Measurements from ENCODE around the gene KRTAP12-2. TPM values are rescaled to one million over a fixed set of nuclear protein-coding genes. Genes with fewer than 3 reads are reported as not detected.

The KRTAP12-2 gene
- total RNA-seq, 1 donor from 2014 or later = not detected

DNA sequence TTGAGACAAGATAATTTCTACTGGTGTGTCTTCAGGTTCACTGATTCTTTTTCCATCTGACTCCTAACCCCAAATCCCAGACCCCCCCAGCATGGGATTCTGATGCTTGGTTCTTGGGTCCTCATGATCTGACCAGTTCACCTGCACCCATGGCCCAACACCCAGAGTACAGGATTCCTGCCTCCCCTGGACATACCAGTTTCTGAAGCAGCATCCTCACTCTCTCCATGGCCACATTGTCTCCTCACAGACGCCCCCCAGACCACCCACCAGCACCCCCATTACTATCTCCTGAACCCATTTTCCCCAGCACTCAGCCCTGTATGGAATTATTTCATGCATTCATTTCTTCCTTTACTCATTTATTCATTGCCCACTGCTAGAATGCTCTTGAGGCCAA, 9.9 kb downstream of the KRTAP12-2 start:
- H3K36me3 Mint-ChIP-seq (ENCODE audit: low read depth) = peaks cover 2% of the 10 kb centered on the region
- H3K4me3 Mint-ChIP-seq = no peak overlapping the region
- H3K4me1 Mint-ChIP-seq = peaks cover 13% of the 10 kb centered on the region
- DNase-seq (ENCODE audit: low read depth, low spot score) = no peak
- peaks cover 6% of the 10 kb centered on the region for H3K9me3 Mint-ChIP-seq
- no peak overlapping the region for H3K27ac Mint-ChIP-seq (ENCODE audit: unreplicated experiment)
- H3K27me3 Mint-ChIP-seq (ENCODE audit: low read depth) = no peaks in the 10 kb centered on the region
- TF ChIP-seq, protein P1, sequence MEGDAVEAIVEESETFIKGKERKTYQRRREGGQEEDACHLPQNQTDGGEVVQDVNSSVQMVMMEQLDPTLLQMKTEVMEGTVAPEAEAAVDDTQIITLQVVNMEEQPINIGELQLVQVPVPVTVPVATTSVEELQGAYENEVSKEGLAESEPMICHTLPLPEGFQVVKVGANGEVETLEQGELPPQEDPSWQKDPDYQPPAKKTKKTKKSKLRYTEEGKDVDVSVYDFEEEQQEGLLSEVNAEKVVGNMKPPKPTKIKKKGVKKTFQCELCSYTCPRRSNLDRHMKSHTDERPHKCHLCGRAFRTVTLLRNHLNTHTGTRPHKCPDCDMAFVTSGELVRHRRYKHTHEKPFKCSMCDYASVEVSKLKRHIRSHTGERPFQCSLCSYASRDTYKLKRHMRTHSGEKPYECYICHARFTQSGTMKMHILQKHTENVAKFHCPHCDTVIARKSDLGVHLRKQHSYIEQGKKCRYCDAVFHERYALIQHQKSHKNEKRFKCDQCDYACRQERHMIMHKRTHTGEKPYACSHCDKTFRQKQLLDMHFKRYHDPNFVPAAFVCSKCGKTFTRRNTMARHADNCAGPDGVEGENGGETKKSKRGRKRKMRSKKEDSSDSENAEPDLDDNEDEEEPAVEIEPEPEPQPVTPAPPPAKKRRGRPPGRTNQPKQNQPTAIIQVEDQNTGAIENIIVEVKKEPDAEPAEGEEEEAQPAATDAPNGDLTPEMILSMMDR (conservative IDR thresholded peaks at IDR 0.05) = no peak

- H3K27me3 Mint-ChIP-seq (ENCODE audit: low read depth) = no peaks in the 10 kb centered on the region
- no peaks in the 10 kb centered on the region for H3K36me3 Mint-ChIP-seq (ENCODE audit: low read depth)
- no peak within 1 kb of the TSS for H3K4me3 Mint-ChIP-seq
- no peak for DNase-seq (ENCODE audit: low read depth, low spot score)
- peaks cover 2% of the 10 kb centered on the region for H3K9me3 Mint-ChIP-seq
- TF ChIP-seq, protein P1 (conservative IDR thresholded peaks at IDR 0.05) = no peak
- no peak within 1 kb of the TSS for H3K27ac Mint-ChIP-seq (ENCODE audit: unreplicated experiment)
- peaks cover 8% of the 10 kb centered on the region for H3K4me1 Mint-ChIP-seq
These were observed 12.1 kb downstream of the KRTAP12-2 start, which contains the start of gene KRTAP12-4 for GRCh38 chr21:44654576-44655175. KRTAP12-4 (minus strand) TSS chr21:44654659; CDS start chr21:44654614, 45 bp downstream.

- Mint-ChIP-seq H3K36me3 (ENCODE audit: low read depth) (no peaks in the 10 kb centered on the region), H3K4me3 (no peak overlapping the region), H3K27ac (ENCODE audit: unreplicated experiment) (no peak overlapping the region), H3K4me1 (peaks cover 4% of the 10 kb centered on the region), H3K9me3 (peaks cover 2% of the 10 kb centered on the region), H3K27me3 (ENCODE audit: low read depth) (no peaks in the 10 kb centered on the region)
- TF ChIP-seq, protein P1 (conservative IDR thresholded peaks at IDR 0.05) = no peak
- DNase-seq (ENCODE audit: low read depth, low spot score) = no peak
These were observed 12.8 kb downstream of the KRTAP12-2 start for GRCh38 chr21:44653656-44654575.

DNA sequence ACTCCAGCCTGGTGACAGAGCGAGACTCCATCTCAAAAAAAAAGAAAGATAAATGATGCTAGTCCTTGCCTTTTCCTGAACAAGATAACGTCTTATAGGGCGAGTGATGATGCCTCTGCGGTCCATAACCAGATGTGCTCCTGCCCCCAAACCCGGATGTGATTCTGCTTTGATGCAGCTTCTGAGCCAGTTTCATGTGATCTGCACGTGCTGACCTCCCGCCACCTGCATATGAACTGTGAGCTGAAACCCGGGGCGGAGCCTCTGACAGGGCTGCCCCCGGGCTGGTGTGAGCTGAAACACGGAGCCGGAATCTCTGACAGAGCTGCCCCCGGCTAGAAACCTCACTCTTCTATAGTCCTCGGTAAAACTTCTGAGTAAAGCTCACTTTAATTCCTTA, 13.6 kb downstream of the KRTAP12-2 start:
- TF ChIP-seq, protein P1 (conservative IDR thresholded peaks at IDR 0.05) = no peak

DNA sequence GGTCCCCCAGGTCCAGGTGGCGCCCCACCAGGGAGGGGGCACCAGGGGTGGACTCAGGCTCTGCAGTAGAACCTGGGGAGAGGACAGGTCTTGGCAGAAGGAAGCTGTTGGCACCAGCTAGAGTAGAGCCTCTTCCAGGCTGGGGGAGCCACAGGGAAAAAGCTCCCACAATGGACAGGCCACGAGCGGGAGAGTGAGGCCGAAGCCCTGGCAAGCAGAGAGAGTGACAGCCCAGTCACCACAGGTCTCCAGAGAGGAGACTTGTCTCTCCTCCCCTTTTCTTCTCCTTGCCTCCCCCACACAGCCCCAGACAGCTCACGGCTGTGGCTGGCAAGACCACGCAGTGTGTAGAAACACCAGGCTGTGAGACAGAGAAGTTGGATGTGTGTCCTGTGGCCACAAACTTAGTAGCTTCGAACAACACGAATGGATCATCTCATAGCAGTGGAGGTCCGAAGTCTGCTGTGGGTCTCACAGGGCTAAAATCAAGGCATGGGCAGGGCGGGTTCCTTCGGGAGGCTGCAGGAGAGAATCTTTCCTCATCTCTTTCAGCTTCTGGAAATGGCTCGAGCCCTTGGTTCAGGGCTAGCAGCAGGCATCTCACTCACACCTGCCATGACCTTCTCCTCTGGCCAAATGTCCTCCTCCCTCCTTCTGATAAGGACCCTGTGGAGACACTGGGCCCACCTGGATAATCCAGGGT, 15.6 kb downstream of the KRTAP12-2 start:
- TF ChIP-seq, protein P1 (conservative IDR thresholded peaks at IDR 0.05) = no peak
- Mint-ChIP-seq H3K4me1 (no peaks in the 10 kb centered on the region), H3K27me3 (ENCODE audit: low read depth) (peaks cover 6% of the 10 kb centered on the region), H3K36me3 (ENCODE audit: low read depth) (no peaks in the 10 kb centered on the region), H3K27ac (ENCODE audit: unreplicated experiment) (no peak overlapping the region), H3K9me3 (no peaks in the 10 kb centered on the region), H3K4me3 (no peak overlapping the region)
- no peak for DNase-seq (ENCODE audit: low read depth, low spot score)

More for the DNA sequence above, 13.6 kb downstream of the KRTAP12-2 start:
- DNase-seq (ENCODE audit: low read depth, low spot score) = no peak
- Mint-ChIP-seq H3K27me3 (ENCODE audit: low read depth) (no peaks in the 10 kb centered on the region), H3K4me3 (no peak overlapping the region), H3K36me3 (ENCODE audit: low read depth) (no peaks in the 10 kb centered on the region), H3K9me3 (peaks cover 2% of the 10 kb centered on the region), H3K4me1 (no peaks in the 10 kb centered on the region), H3K27ac (ENCODE audit: unreplicated experiment) (no peak overlapping the region)

All from neural crest cell (in vitro differentiated cells).